ENCODE measurements around the gene XRCC2.

DNA sequence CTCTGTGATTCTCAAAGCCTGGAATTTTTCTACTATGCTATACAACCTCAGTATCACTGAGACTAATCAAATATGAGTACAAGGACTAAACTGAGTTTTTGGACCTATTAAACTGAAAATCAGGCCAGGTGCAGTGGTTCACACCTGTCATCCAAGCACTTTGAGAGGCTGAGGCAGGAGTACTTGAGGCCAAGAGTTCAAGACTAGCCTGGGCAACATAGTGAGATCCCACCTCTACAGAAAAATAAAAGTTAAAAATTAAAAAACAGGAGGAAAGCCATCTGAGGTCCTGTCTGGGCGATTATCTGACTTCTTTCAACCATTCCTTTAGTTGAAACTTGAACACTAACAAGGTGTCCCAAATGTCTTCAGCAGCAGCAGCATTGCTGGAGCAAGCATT, 7.0 kb downstream of the XRCC2 start:
- TF ChIP-seq POLR2A (IDR thresholded peaks at IDR 0.05) (no peak), CTCF (IDR thresholded peaks at IDR 0.05) (no peak), POLR2AphosphoS5 (IDR thresholded peaks at IDR 0.05; ENCODE audit: insufficient read depth in 1 of 2, low read depth in 1 of 2) (no peak)
